HG03108 (cell line): ENCODE data around the gene ARHGAP26.

Experiments used
- ATAC-seq: cut with Tn5 transposase; IDR thresholded peaks from one replicate; pipeline ENCODE4 v1.9.1; 2021; ENCODE audit warnings: moderate library complexity; ENCODE audit not compliant: unreplicated experiment

ARHGAP26 gene

GRCh38 chr5:142782976-142783530 lies 12.9 kb downstream of the ARHGAP26 start:
- ATAC-seq, result no peak

DNA sequence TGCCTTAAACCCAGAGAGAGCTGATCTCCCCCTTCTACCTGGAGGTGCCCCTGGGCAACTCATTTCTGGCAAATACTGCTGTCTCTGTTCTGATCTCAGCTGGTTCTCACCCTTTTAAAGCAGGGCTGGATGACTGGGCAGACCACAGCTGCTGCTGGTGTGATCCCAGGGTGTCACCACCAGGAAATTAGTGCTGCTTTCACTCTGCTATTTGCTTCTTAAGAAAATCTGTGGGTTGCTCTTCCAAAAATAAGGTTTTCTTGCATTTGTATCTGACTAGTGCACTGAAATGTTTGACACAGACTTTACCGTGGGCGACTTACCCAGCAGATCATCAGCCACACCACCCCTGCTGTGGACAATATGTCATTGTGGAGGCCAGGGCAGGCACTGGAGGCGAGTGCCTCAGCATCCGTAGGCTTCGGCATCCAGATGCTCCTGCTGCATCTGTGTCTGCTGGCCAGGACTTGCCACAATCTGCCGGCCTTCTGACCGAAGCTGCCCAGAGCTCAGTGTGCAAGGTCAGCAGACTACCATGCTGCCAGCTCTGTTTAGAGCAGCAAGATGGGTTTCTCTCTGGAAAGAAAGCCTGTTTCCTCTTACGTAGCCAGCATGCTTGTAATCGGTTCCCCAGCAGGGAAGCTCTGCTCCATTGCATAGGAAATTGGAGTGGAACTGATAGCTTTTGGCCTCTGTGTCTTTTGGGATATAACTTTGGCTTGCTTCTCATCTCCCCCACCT lies 13.6 kb downstream of the ARHGAP26 start:
- peak; percentile 84 for ATAC-seq

DNA sequence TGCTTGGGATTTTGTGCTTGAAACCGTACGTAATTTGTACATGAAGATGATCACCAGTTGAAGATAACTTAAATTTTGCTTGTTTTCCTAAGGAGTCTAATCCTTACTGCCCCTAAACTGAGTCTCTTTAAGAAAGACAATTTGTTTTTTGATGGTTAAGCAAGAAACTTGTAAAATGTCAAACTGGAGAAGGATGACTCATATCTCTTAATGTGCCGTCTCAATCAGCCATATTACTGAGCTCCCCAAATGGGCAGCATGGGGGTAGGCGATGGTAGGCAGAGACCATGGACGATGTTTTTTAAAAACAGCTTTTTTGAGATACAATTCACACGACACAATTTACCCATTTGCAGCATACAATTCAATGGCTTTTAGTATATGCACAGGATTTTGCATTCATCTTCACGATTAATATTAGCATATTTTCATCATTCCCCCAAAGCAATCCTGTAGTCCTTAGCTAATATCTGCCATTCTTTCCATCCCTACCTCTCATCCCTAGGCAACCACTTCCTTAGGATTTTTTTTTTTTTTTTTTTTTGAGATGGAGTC lies 14.3 kb downstream of the ARHGAP26 start:
- ATAC-seq, result no peak

DNA sequence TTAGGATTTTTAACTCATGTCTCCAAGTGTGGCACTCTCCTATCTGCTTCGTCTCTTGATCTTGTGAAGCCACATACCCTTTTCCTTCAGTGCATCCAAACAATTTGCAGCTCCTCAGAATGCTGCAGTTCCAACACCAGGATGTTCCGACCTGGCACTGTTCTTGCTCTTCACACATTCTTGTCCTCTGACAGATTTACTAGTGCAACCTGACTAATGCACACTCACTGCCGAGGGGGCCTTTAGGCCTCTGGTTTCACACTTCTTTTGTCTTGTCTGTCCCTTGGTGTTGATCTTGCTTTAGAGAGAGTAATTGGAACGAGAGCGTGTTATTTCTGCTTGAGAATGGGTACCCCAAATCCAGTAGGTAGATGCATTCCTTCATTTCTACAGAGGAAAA lies 15.0 kb downstream of the ARHGAP26 start:
- no peak for ATAC-seq

GRCh38 chr5:142789206-142789605 lies 19.0 kb downstream of the ARHGAP26 start:
- no peak for ATAC-seq

DNA sequence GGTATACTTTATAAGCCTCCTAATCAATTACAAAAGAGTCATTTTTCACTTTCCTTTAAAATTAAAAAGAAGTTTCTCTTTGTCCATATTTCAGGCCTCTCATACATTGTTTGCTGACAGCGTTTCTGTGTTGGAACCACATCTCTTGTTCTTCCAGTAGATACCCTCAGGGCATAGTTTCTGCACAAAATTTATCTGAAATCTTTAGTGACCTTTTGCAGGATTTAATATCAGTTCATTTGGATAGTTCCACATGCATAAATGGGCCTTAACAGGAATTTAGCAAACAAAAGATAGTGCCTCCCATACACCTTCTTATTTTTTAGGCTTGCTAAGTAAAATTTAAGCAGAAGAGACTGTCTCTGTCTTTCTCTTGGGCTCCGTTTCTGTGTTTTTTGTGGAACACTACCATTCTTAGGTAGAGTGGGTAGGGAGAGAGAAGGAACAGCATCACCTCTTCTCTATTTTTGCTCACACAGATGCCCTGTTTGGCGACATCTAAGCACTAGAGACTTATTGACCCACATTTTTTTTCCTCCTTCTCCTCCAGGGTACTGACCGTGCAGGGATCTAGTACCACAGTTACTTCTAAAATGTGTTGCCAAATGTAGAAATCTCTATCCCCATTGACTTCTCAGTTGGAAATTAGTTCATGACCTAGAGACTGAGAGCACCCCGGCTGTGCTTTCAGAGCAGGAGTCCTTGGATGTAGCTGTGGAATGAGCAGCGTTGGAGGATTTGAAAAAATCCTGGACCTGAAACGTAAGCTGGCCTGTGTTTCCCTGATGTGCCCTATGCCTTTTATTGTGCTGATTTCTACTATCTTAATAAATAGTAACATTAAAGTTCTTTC lies 22.1 kb downstream of the ARHGAP26 start:
- no peak for ATAC-seq

- ATAC-seq, result no peak
Measured at GRCh38 chr5:142792865-142793232, 22.7 kb downstream of the ARHGAP26 start.

- no peak for ATAC-seq
Measured at GRCh38 chr5:142794537-142794936, 24.4 kb downstream of the ARHGAP26 start.

DNA sequence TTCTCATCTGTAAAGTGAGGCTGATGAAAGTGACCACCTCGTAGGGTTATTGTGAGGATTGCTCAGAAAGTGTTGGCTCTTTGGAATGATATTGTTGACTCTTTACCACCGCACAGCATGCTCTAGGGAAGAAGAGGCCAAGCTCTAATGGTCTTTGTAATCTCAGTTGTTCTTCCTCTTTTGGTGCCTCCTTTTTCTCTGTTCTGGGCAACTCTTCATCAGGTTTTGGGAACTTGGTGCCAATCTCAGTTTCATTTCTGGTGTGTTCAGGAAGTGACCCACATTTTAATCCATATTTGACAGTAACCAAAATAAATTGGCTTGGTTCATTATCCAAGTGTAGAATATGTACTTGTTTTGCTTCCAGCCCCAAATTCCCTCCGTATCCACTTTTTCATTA lies 25.1 kb downstream of the ARHGAP26 start:
- peak; percentile 37 for ATAC-seq

DNA sequence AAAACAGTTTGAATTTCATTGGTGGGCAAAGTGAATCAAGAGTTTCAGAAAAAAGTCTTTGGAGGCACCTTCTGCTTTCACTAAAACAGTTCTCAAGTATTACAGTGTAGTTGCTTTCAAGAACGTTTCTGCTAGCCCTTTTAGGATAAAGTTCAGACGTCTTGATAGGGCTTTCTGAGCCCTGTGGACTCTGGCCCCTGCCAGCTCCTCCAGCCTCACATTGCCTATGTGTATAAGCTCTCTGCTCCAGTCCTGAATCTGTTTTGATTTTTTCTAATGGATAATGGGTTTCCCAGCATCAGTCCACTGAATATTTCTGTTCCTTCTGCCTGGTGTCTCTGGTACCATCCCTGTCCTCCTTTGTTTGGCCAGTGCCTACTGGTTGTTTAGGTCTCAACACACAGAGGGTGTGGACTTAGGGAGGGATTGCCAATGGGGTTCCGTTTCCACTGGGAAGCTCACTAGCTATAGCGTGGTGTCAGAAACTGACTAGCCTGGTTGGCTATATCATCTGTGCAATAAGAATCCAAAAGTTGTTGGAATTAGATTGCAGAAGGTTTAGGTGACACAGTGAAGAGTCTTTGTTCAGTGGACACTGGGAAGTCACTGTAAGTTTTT lies 26.4 kb downstream of the ARHGAP26 start:
- no peak for ATAC-seq

DNA sequence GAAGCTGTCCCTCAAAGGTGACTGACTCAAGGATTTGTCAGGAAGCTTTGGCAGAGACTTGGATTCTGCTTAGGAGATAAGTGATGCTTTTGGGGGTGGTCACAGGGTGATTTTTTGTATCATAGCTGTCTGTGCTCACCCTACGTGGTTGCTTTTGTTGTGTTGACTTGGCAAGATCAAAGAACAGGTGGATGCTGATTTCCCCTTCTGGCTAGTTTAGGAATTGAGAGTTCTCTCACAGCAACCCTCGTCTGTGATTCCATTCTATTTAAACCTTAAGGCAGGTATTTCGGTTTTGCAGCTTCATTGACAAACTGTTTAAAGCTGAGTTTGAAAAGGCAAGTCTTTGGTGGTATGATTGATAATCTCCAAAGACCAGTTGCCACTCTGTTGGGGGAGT lies 27.2 kb downstream of the ARHGAP26 start:
- no peak for ATAC-seq

GRCh38 chr5:142798099-142798770 lies 28.1 kb downstream of the ARHGAP26 start:
- ATAC-seq, result peak; percentile 30

DNA sequence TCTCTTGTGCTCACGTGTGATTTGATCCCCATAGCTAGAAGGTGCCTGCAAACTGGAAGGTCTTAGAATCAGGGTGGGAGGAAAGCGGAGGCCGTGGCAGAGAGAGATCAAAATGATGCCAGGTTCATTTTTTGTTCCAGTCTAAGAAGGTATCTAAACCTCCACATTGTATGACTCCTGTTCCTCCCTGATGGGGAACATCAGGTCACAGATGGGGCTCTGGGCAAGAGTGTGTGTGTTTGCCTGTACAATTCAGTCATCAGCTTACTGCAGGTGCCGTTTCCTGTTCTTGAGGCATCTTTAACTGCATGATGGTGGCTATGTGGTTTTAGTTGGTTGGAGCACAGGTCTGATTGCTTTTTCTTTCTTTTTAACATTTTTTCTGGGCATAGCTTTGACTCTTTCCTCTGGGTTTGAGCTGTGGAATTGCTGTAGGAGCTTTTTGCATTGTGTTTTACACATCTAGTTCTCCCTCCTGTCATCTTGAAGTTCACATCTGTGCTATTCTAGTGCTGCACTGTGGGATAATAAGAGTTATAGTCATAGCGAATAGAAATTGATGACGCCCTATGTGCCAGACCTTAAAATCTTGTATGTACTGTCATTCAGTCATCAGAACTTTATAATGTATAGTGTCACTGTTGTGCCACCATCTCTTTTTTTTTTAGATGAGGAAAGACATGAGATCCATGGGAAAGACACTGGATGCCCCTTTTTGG lies 30.8 kb downstream of the ARHGAP26 start:
- ATAC-seq, result peak; percentile 80

DNA sequence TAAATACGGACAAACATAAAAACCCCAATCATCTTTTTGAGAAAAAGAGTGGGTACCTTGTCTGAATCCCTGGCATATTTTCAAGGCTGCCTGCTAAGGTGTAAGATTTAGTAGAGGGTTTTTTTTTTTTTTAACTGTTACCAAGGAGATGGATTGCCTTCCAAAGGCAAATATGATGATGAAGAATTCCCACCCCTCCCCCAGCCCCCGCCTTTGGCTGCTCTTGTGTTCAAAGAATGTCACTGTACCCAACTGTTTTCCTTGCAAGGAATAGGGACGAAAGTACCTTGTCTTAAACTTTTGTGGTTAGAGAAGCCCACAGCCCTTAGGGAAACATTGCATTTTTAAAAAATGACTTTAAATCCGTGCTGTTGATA lies 31.3 kb downstream of the ARHGAP26 start:
- no peak for ATAC-seq

GRCh38 chr5:142803428-142804125 lies 33.4 kb downstream of the ARHGAP26 start:
- no peak for ATAC-seq

DNA sequence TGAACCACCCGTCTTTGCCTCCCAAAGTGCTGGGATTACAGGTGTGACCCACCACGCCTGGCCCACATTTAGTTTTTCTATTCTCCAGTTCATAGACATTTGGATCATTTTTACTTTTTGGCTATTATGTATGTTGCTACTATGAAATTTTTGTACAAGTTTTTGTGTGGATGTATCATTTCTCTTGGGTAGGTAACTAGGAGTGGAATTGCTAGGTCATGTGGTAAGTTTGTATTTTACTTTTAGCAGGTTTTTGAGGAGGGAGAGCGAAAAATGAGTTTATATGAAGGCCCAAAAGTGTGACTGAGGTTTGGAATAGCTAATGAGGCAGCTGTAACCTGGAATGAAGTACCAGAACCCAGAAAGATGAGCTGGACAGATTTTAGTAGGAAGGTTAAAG lies 35.2 kb downstream of the ARHGAP26 start:
- ATAC-seq, result no peak

- no peak for ATAC-seq
Measured at GRCh38 chr5:142806841-142807267, 36.7 kb downstream of the ARHGAP26 start.

GRCh38 chr5:142807372-142807911 lies 37.3 kb downstream of the ARHGAP26 start:
- peak; percentile 74 for ATAC-seq
